Anterior cingulate cortex (tissue), 58 donors: ENCODE data around the gene LHX3.

Source experiments
- DNase-seq, 58 donors: peaks; one replicate each; lab custom pipeline; 2025; lab: John Stamatoyannopoulos, UW

Gene LHX3

GRCh38 chr9:136204838-136205706, at the start of gene LHX3:
LHX3 (minus strand) TSS chr9:136205128; CDS start chr9:136205012, 116 bp downstream.
- no peak for DNase-seq

- DNase-seq, result no peak
Observed at GRCh38 chr9:136253246-136254130, 48.6 kb upstream of the LHX3 start.

GRCh38 chr9:136252846-136253245, 47.9 kb upstream of the LHX3 start:
- no peak for DNase-seq

GRCh38 chr9:136252281-136252680, 47.4 kb upstream of the LHX3 start:
- DNase-seq, result no peak

GRCh38 chr9:136251264-136252115, 46.6 kb upstream of the LHX3 start:
- DNase-seq, result no peak

- DNase-seq, result no peak
Observed at GRCh38 chr9:136250676-136251075, 45.7 kb upstream of the LHX3 start.

GRCh38 chr9:136249877-136250559, 45.1 kb upstream of the LHX3 start:
- DNase-seq, result no peak

- peak in 1 of 58 donors; percentile 9 for DNase-seq
Observed at GRCh38 chr9:136248951-136249876, 44.3 kb upstream of the LHX3 start.

GRCh38 chr9:136247947-136248637, 43.2 kb upstream of the LHX3 start:
- no peak for DNase-seq

GRCh38 chr9:136247551-136247916, 42.6 kb upstream of the LHX3 start:
- no peak for DNase-seq

GRCh38 chr9:136246849-136247550, 42.1 kb upstream of the LHX3 start:
- no peak for DNase-seq

GRCh38 chr9:136245219-136246150, 40.6 kb upstream of the LHX3 start, which contains the start of gene QSOX2:
QSOX2 (minus strand) TSS chr9:136245812; CDS start chr9:136245803, 9 bp downstream.
- peak in 56 of 58 donors; percentile 29 to 91 (median 82) for DNase-seq

GRCh38 chr9:136244969-136245218, 40.0 kb upstream of the LHX3 start:
- no peak for DNase-seq

GRCh38 chr9:136244122-136244968, 39.4 kb upstream of the LHX3 start:
- no peak for DNase-seq

- DNase-seq, result no peak
Observed at GRCh38 chr9:136243631-136244030, 38.7 kb upstream of the LHX3 start.
